ENCODE measurements around the gene WNT5A. TPM values are rescaled to one million over a fixed set of nuclear protein-coding genes. Genes with fewer than 3 reads are reported as not detected.
A peak's percentile ranks its signal among the peaks of the same experiment; 100 is the strongest.

Gene WNT5A
- total RNA-seq, 1 donor from 2014 or later, result 3.3 TPM

- Histone ChIP-seq H3K27me3 (no peaks in the 10 kb centered on the region), H4K20me1 (ENCODE audit: low read depth) (no peaks in the 10 kb centered on the region), H3K36me3 (no peaks in the 10 kb centered on the region), H3K4me2 (no peak overlapping the region), H3K4me3 (no peak overlapping the region), H2AFZ (replicated peaks) (no peak overlapping the region), H3K9me3 (ENCODE audit: low read depth) (no peaks in the 10 kb centered on the region), H3K4me1 (no peaks in the 10 kb centered on the region), H3K79me2 (ENCODE audit: low read depth) (no peaks in the 10 kb centered on the region), H3K9ac (no peak overlapping the region), H3F3A (ENCODE audit: low read depth) (no peaks in the 10 kb centered on the region), H3K27ac (no peak overlapping the region)
- Mint-ChIP-seq H3K36me3 (peaks cover 5% of the 10 kb centered on the region), H3K4me1 (peaks cover 28% of the 10 kb centered on the region), H3K27ac (peak overlapping the region; percentile 78), H3K4me3 (no peak overlapping the region), H3K27me3 (ENCODE audit: insufficient read depth, low read depth) (peaks cover 2% of the 10 kb centered on the region), H3K9me3 (no peaks in the 10 kb centered on the region)
- TF ChIP-seq EZH2phosphoT487 (IDR thresholded peaks at IDR 0.05) (no peak), CTCF (IDR thresholded peaks at IDR 0.05) (no peak), EZH2 (IDR thresholded peaks at IDR 0.05) (no peak)
- no peak for DNase-seq (ENCODE audit: low spot score)
Observed at GRCh38 chr3:55531321-55531720, 44.2 kb upstream of the WNT5A start.

GRCh38 chr3:55527361-55527760 lies 40.3 kb upstream of the WNT5A start:
- Mint-ChIP-seq H3K4me1 (peaks cover 27% of the 10 kb centered on the region), H3K27ac (peak overlapping the region; percentile 22), H3K36me3 (no peaks in the 10 kb centered on the region), H3K4me3 (no peak overlapping the region), H3K9me3 (no peaks in the 10 kb centered on the region), H3K27me3 (ENCODE audit: insufficient read depth, low read depth) (peaks cover 7% of the 10 kb centered on the region)
- H3K27ac ChIP-seq, result no peak overlapping the region
- no peak overlapping the region for H3K9ac ChIP-seq
- H3K9me3 ChIP-seq (ENCODE audit: low read depth), result no peaks in the 10 kb centered on the region
- no peak overlapping the region for H3K4me3 ChIP-seq
- TF ChIP-seq CTCF (IDR thresholded peaks at IDR 0.05) (no peak), EZH2 (IDR thresholded peaks at IDR 0.05) (no peak), EZH2phosphoT487 (IDR thresholded peaks at IDR 0.05) (no peak)
- H3K27me3 ChIP-seq, result no peaks in the 10 kb centered on the region
- H4K20me1 ChIP-seq (ENCODE audit: low read depth), result peaks cover 3% of the 10 kb centered on the region
- H2AFZ ChIP-seq (replicated peaks), result no peak overlapping the region
- DNase-seq (ENCODE audit: low spot score), result no peak
- peaks cover 5% of the 10 kb centered on the region for H3F3A ChIP-seq (ENCODE audit: low read depth)
- no peak overlapping the region for H3K4me2 ChIP-seq
- no peaks in the 10 kb centered on the region for H3K79me2 ChIP-seq (ENCODE audit: low read depth)
- no peaks in the 10 kb centered on the region for H3K36me3 ChIP-seq
- H3K4me1 ChIP-seq, result peaks cover 8% of the 10 kb centered on the region

GRCh38 chr3:55526332-55527030 lies 39.4 kb upstream of the WNT5A start:
- TF ChIP-seq CTCF (IDR thresholded peaks at IDR 0.05) (no peak), EZH2phosphoT487 (IDR thresholded peaks at IDR 0.05) (no peak), EZH2 (IDR thresholded peaks at IDR 0.05) (no peak)
- Mint-ChIP-seq H3K36me3 (no peaks in the 10 kb centered on the region), H3K4me3 (no peak overlapping the region), H3K4me1 (peaks cover 27% of the 10 kb centered on the region), H3K27me3 (ENCODE audit: insufficient read depth, low read depth) (peaks cover 7% of the 10 kb centered on the region), H3K9me3 (no peaks in the 10 kb centered on the region), H3K27ac (no peak overlapping the region)
- Histone ChIP-seq H3K9me3 (ENCODE audit: low read depth) (no peaks in the 10 kb centered on the region), H3K4me3 (no peak overlapping the region), H3K27ac (no peak overlapping the region), H3K4me2 (no peak overlapping the region), H3K79me2 (ENCODE audit: low read depth) (no peaks in the 10 kb centered on the region), H3K27me3 (no peaks in the 10 kb centered on the region), H2AFZ (replicated peaks) (no peak overlapping the region), H3K4me1 (peaks cover 17% of the 10 kb centered on the region), H3K9ac (no peak overlapping the region), H3F3A (ENCODE audit: low read depth) (peaks cover 14% of the 10 kb centered on the region), H4K20me1 (ENCODE audit: low read depth) (peaks cover 4% of the 10 kb centered on the region), H3K36me3 (no peaks in the 10 kb centered on the region)
- DNase-seq (ENCODE audit: low spot score), result no peak

Data from neural progenitor cell (in vitro differentiated cells).